Activated CD4-positive, alpha-beta T cell treated with anti-CD3 and anti-CD28 coated beads, Interleukin-2, amount 50 U/mL, for 16 hours (primary cell): ENCODE measurements around the gene RTP3.
"Not testable (repeated sequence)": the region's sequence is repeated elsewhere in the genome, so short reads cannot be mapped to it uniquely, and the experiment has no call there.

ENCODE experiments used
- DNase-seq: peaks from one replicate; pipeline ENCODE4 v3.0.0-alpha.2; 2020

The RTP3 gene

GRCh38 chr3:46491089-46492070, 6.4 kb upstream of the RTP3 start:
- no peak for DNase-seq

GRCh38 chr3:46492890-46493547, 4.8 kb upstream of the RTP3 start:
- DNase-seq = no peak

GRCh38 chr3:46494491-46494890, 3.3 kb upstream of the RTP3 start:
- not testable (repeated sequence) for DNase-seq

- DNase-seq = no peak
Observed at GRCh38 chr3:46495901-46496456, 1.8 kb upstream of the RTP3 start.

- peak; percentile 31 for DNase-seq
Observed at GRCh38 chr3:46496746-46497555, 825 bp upstream of the RTP3 start.

- no peak for DNase-seq
Observed at GRCh38 chr3:46498916-46499519, 1.2 kb downstream of the RTP3 start.

- DNase-seq = no peak
Observed at GRCh38 chr3:46500656-46501635, 3.2 kb downstream of the RTP3 start.

- no peak for DNase-seq
Observed at GRCh38 chr3:46501702-46502101, 3.9 kb downstream of the RTP3 start.

GRCh38 chr3:46503200-46503874, 5.6 kb downstream of the RTP3 start:
- no peak for DNase-seq

- DNase-seq = peak; percentile 19
Observed at GRCh38 chr3:46504789-46505188, 7.0 kb downstream of the RTP3 start.

GRCh38 chr3:46505953-46506352, 8.2 kb downstream of the RTP3 start:
- DNase-seq = no peak

GRCh38 chr3:46506526-46506925, 8.8 kb downstream of the RTP3 start:
- DNase-seq = no peak

GRCh38 chr3:46508850-46509591, 11.2 kb downstream of the RTP3 start:
- no peak for DNase-seq

GRCh38 chr3:46509661-46510187, 11.9 kb downstream of the RTP3 start:
- DNase-seq = no peak

GRCh38 chr3:46512191-46512749, 14.5 kb downstream of the RTP3 start:
- no peak for DNase-seq

- no peak for DNase-seq
Observed at GRCh38 chr3:46516521-46516920, 18.7 kb downstream of the RTP3 start.

GRCh38 chr3:46517016-46517783, 19.4 kb downstream of the RTP3 start:
- DNase-seq = peak; percentile 46

GRCh38 chr3:46517784-46518181, 20.0 kb downstream of the RTP3 start:
- no peak for DNase-seq
